ENCODE data around the gene GRID2. TPM values are rescaled to one million over a fixed set of nuclear protein-coding genes. Genes with fewer than 3 reads are reported as not detected.

Gene GRID2
- total and polyA plus RNA-seq, 10 of the 15 experiments (the other 5 are each of a cell fraction or from before 2014, with no cell fraction given), result not detected

DNA sequence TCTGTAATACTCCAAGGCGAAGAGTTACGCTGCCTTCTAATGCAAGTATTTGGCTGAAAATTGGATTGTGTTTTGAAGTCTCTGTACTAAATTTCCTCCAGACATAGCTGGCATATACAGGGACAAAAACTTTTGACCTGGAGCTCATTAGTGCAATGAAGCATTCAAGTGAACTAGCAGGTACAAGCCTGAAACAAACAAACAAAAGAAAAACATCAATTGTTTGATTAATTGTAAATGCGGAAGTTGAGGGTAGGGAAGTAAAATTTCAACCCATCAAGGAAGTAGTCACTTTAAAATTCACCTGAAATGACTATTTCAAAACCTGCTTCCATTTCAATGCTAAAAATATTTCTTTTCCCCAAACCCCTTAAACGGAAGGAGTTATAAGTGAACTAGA is 1008.5 kb downstream of the GRID2 start:
- TF ChIP-seq, protein P1, sequence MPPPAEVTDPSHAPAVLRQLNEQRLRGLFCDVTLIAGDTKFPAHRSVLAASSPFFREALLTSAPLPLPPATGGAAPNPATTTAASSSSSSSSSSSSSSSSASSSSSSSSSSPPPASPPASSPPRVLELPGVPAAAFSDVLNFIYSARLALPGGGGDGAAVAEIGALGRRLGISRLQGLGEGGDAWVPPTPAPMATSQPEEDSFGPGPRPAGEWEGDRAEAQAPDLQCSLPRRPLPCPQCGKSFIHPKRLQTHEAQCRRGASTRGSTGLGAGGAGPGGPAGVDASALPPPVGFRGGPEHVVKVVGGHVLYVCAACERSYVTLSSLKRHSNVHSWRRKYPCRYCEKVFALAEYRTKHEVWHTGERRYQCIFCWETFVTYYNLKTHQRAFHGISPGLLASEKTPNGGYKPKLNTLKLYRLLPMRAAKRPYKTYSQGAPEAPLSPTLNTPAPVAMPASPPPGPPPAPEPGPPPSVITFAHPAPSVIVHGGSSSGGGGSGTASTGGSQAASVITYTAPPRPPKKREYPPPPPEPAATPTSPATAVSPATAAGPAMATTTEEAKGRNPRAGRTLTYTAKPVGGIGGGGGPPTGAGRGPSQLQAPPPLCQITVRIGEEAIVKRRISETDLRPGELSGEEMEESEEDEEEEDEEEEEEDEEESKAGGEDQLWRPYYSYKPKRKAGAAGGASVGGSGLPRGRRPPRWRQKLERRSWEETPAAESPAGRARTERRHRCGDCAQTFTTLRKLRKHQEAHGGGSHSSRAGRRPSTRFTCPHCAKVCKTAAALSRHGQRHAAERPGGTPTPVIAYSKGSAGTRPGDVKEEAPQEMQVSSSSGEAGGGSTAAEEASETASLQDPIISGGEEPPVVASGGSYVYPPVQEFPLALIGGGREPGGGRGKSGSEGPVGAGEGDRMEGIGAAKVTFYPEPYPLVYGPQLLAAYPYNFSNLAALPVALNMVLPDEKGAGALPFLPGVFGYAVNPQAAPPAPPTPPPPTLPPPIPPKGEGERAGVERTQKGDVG (CRISPR knock-in tag; IDR thresholded peaks at IDR 0.05), result no peak
- TF ChIP-seq SMARCA5 (IDR thresholded peaks at IDR 0.05) (no peak), MTA2 (IDR thresholded peaks at IDR 0.05; ENCODE audit: low read depth) (peak; percentile 53; the same call in 1 of the 2 replicates), IKZF1 (conservative IDR thresholded peaks at IDR 0.05) (0 out of 2 replicates have a peak, but pooled peaks have one; percentile 15), POLR2AphosphoS5 (IDR thresholded peaks at IDR 0.05; ENCODE audit: low read length) (no peak), PAX8 (IDR thresholded peaks at IDR 0.05) (no peak), SMC3 (IDR thresholded peaks at IDR 0.05; ENCODE audit: borderline replicate concordance, low read length) (no peak), NFIC (IDR thresholded peaks at IDR 0.05; ENCODE audit: low read depth, low read length) (no peak), TBL1XR1 (IDR thresholded peaks at IDR 0.05; ENCODE audit: low read depth, low read length) (no peak), FOXM1 (IDR thresholded peaks at IDR 0.05; ENCODE audit: low read depth, low read length) (no peak)
- TF ChIP-seq, protein P2, sequence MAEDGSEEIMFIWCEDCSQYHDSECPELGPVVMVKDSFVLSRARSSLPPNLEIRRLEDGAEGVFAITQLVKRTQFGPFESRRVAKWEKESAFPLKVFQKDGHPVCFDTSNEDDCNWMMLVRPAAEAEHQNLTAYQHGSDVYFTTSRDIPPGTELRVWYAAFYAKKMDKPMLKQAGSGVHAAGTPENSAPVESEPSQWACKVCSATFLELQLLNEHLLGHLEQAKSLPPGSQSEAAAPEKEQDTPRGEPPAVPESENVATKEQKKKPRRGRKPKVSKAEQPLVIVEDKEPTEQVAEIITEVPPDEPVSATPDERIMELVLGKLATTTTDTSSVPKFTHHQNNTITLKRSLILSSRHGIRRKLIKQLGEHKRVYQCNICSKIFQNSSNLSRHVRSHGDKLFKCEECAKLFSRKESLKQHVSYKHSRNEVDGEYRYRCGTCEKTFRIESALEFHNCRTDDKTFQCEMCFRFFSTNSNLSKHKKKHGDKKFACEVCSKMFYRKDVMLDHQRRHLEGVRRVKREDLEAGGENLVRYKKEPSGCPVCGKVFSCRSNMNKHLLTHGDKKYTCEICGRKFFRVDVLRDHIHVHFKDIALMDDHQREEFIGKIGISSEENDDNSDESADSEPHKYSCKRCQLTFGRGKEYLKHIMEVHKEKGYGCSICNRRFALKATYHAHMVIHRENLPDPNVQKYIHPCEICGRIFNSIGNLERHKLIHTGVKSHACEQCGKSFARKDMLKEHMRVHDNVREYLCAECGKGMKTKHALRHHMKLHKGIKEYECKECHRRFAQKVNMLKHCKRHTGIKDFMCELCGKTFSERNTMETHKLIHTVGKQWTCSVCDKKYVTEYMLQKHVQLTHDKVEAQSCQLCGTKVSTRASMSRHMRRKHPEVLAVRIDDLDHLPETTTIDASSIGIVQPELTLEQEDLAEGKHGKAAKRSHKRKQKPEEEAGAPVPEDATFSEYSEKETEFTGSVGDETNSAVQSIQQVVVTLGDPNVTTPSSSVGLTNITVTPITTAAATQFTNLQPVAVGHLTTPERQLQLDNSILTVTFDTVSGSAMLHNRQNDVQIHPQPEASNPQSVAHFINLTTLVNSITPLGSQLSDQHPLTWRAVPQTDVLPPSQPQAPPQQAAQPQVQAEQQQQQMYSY (CRISPR knock-in tag; IDR thresholded peaks at IDR 0.05), result no peak
- TF ChIP-seq, protein P3, sequence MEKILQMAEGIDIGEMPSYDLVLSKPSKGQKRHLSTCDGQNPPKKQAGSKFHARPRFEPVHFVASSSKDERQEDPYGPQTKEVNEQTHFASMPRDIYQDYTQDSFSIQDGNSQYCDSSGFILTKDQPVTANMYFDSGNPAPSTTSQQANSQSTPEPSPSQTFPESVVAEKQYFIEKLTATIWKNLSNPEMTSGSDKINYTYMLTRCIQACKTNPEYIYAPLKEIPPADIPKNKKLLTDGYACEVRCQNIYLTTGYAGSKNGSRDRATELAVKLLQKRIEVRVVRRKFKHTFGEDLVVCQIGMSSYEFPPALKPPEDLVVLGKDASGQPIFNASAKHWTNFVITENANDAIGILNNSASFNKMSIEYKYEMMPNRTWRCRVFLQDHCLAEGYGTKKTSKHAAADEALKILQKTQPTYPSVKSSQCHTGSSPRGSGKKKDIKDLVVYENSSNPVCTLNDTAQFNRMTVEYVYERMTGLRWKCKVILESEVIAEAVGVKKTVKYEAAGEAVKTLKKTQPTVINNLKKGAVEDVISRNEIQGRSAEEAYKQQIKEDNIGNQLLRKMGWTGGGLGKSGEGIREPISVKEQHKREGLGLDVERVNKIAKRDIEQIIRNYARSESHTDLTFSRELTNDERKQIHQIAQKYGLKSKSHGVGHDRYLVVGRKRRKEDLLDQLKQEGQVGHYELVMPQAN (conservative IDR thresholded peaks at IDR 0.05), result no peak
- TF ChIP-seq, protein P4, sequence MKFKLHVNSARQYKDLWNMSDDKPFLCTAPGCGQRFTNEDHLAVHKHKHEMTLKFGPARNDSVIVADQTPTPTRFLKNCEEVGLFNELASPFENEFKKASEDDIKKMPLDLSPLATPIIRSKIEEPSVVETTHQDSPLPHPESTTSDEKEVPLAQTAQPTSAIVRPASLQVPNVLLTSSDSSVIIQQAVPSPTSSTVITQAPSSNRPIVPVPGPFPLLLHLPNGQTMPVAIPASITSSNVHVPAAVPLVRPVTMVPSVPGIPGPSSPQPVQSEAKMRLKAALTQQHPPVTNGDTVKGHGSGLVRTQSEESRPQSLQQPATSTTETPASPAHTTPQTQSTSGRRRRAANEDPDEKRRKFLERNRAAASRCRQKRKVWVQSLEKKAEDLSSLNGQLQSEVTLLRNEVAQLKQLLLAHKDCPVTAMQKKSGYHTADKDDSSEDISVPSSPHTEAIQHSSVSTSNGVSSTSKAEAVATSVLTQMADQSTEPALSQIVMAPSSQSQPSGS (IDR thresholded peaks at IDR 0.05; ENCODE audit: low read length), result no peak
- Histone ChIP-seq H3K79me2 (ENCODE audit: control insufficient read depth, insufficient read depth, low read length) (no peaks in the 10 kb centered on the region), H3K27me3 (replicated peaks in 1 of 2; ENCODE audit: control insufficient read depth in 2 of 2, insufficient read depth in 2 of 2, low read length in 1 of 2) (no peaks in the 10 kb centered on the region), H3K4me1 (ENCODE audit: control insufficient read depth, insufficient read depth, low read length) (no peaks in the 10 kb centered on the region), H3K27ac (ENCODE audit: control insufficient read depth, insufficient read depth) (no peak overlapping the region), H2AFZ (ENCODE audit: control insufficient read depth, low read depth, low read length) (no peak overlapping the region), H3K4me2 (ENCODE audit: control insufficient read depth, insufficient read depth) (no peak overlapping the region), H3K9ac (ENCODE audit: control insufficient read depth, insufficient read depth, low read length) (no peak overlapping the region), H3K4me3 (no peak overlapping the region), H3K9me3 (replicated peaks; ENCODE audit: control insufficient read depth, insufficient read depth, low read length) (no peaks in the 10 kb centered on the region), H4K20me1 (ENCODE audit: control insufficient read depth, insufficient read depth) (no peaks in the 10 kb centered on the region), H3K36me3 (ENCODE audit: control insufficient read depth in 2 of 2, insufficient read depth in 2 of 2, low read length in 1 of 2) (no peaks in the 10 kb centered on the region)
- ATAC-seq (no peak), FAIRE-seq (no peak), DNase-seq (ENCODE audit: low read depth, low spot score) (no peak)
- BruUV-seq (replicated peaks), result no TSS peak
- 27% methylated on average over 4 of the region's 4 CpGs for WGBS (ENCODE audit: insufficient coverage, insufficient replicate concordance, low lambda C conversion rate, missing lambda C conversion rate)
- intact Hi-C loops (cut with micrococcal nuclease; ENCODE audit: unreplicated experiment) (no loop called here), in situ Hi-C loops (cut with MboI) (no loop called here)
- SMC1A ChIA-PET (ENCODE audit: uncharacterized antibody, unreplicated experiment), result interaction anchor here (0.6 to 2.1 kb wide), 4 partner anchors 9 to 29 kb away, joined by 3 to 8 read pairs (median 4); no protein-coding TSS in a partner anchor
- RAD21 ChIA-PET (ENCODE audit: unreplicated experiment), result interaction anchor here (1.4 kb wide), 1 partner anchor 21 kb away, joined by 6 read pairs; no protein-coding TSS in a partner anchor
- CTCF ChIA-PET, result no interaction called here
- POLR2A ChIA-PET, result no interaction called here

Data from GM12878 (cell line).